Neural crest cell (in vitro differentiated cells): ENCODE data around the gene SLC13A2. TPM values are rescaled to one million over a fixed set of nuclear protein-coding genes. Genes with fewer than 3 reads are reported as not detected.

Experiments
- DNase-seq: peaks from one replicate; pipeline ENCODE4 v3.0.0; 2021; ENCODE audit warnings: low read depth, mixed read lengths, low spot score
- H3K27ac Mint-ChIP-seq: one replicate; pipeline ENCODE4 v1.8.0; 2021; ENCODE audit warnings: mild to moderate bottlenecking, mixed read lengths; ENCODE audit not compliant: unreplicated experiment
- H3K27me3 Mint-ChIP-seq: 2 replicates; pipeline ENCODE4 v1.8.0; 2021; ENCODE audit warnings: low read depth, mild to moderate bottlenecking, mixed read lengths
- H3K36me3 Mint-ChIP-seq: 2 replicates; pipeline ENCODE4 v1.8.0; 2021; ENCODE audit warnings: low read depth, mild to moderate bottlenecking, mixed read lengths
- H3K4me1 Mint-ChIP-seq: 2 replicates; pipeline ENCODE4 v1.8.0; 2021; ENCODE audit warnings: mixed read lengths
- H3K4me3 Mint-ChIP-seq: one replicate; pipeline ENCODE4 v1.8.0; 2021; ENCODE audit warnings: mild to moderate bottlenecking, mixed read lengths
- H3K9me3 Mint-ChIP-seq: 2 replicates; pipeline ENCODE4 v1.8.0; 2021; ENCODE audit warnings: mixed read lengths
- CTCF ChIP-seq: fragments of 200-600 bp; sonication (generic); conservative IDR thresholded peaks from 2 replicates; pipeline ENCODE4 v1.5.0; 2021; ENCODE audit warnings: antibody characterized with exemption, mild to moderate bottlenecking
- total RNA-seq: library from RNA; stranded (reverse); gene quantifications from 2 replicates; pipeline ENCODE4 v1.2.1, GENCODE V29; 2021

SLC13A2 gene
- total RNA-seq, 1 donor from 2014 or later: not detected

GRCh38 chr17:28511858-28512461 lies 38.5 kb downstream of the SLC13A2 start:
- no peak for TF ChIP-seq CTCF
- H3K4me3 Mint-ChIP-seq: no peak overlapping the region
- DNase-seq: no peak
- peaks cover 44% of the 10 kb centered on the region for H3K27me3 Mint-ChIP-seq
- no peaks in the 10 kb centered on the region for H3K4me1 Mint-ChIP-seq
- H3K9me3 Mint-ChIP-seq: no peaks in the 10 kb centered on the region
- no peak overlapping the region for H3K27ac Mint-ChIP-seq
- no peaks in the 10 kb centered on the region for H3K36me3 Mint-ChIP-seq

GRCh38 chr17:28513476-28513875 lies 40.0 kb downstream of the SLC13A2 start:
- Mint-ChIP-seq H3K27me3 (peaks cover 46% of the 10 kb centered on the region), H3K27ac (no peak overlapping the region)
- no peak for TF ChIP-seq CTCF

GRCh38 chr17:28514561-28515002 lies 41.1 kb downstream of the SLC13A2 start:
- no peak for DNase-seq
- peaks cover 44% of the 10 kb centered on the region for H3K27me3 Mint-ChIP-seq
- no peaks in the 10 kb centered on the region for H3K9me3 Mint-ChIP-seq
- no peak for TF ChIP-seq CTCF
- no peaks in the 10 kb centered on the region for H3K4me1 Mint-ChIP-seq
- no peak overlapping the region for H3K27ac Mint-ChIP-seq
- H3K4me3 Mint-ChIP-seq: no peak overlapping the region
- no peaks in the 10 kb centered on the region for H3K36me3 Mint-ChIP-seq

More at GRCh38 chr17:28513476-28513875, 40.0 kb downstream of the SLC13A2 start:
- Mint-ChIP-seq H3K9me3 (no peaks in the 10 kb centered on the region), H3K4me1 (no peaks in the 10 kb centered on the region), H3K4me3 (no peak overlapping the region), H3K36me3 (no peaks in the 10 kb centered on the region)
- no peak for DNase-seq

GRCh38 chr17:28515518-28515917 lies 42.1 kb downstream of the SLC13A2 start:
- Mint-ChIP-seq H3K9me3 (no peaks in the 10 kb centered on the region), H3K4me3 (no peak overlapping the region), H3K27me3 (peaks cover 34% of the 10 kb centered on the region), H3K27ac (no peak overlapping the region), H3K4me1 (no peaks in the 10 kb centered on the region), H3K36me3 (no peaks in the 10 kb centered on the region)
- TF ChIP-seq CTCF: no peak
- no peak for DNase-seq

- no peaks in the 10 kb centered on the region for H3K9me3 Mint-ChIP-seq
These were observed 44.7 kb downstream of the SLC13A2 start for GRCh38 chr17:28518132-28518531.

More at GRCh38 chr17:28518132-28518531, 44.7 kb downstream of the SLC13A2 start:
- H3K4me3 Mint-ChIP-seq: no peak overlapping the region
- no peaks in the 10 kb centered on the region for H3K36me3 Mint-ChIP-seq
- H3K27me3 Mint-ChIP-seq: peaks cover 23% of the 10 kb centered on the region
- H3K27ac Mint-ChIP-seq: no peak overlapping the region
- no peaks in the 10 kb centered on the region for H3K4me1 Mint-ChIP-seq
- no peak for DNase-seq
- TF ChIP-seq CTCF: no peak
